ENCODE measurements around the gene FCRL6.

The FCRL6 gene

GRCh38 chr1:159862557-159862956 lies 60.4 kb downstream of the FCRL6 start, which contains the start of gene VSIG8:
Gene VSIG8 (minus strand): TSS chr1:159862657. CDS start chr1:159862521, 136 bp downstream.
- no peak for DNase-seq (ENCODE audit: low spot score)

- DNase-seq (ENCODE audit: low spot score): no peak
These were observed 62.1 kb downstream of the FCRL6 start for GRCh38 chr1:159864262-159864661.
